Measurements from ENCODE around the gene SACS. TPM values are rescaled to one million over a fixed set of nuclear protein-coding genes. Genes with fewer than 3 reads are reported as not detected.
A peak's percentile ranks its signal among the peaks of the same experiment; 100 is the strongest.

SACS gene
- 32.6 TPM for total RNA-seq

GRCh38 chr13:23433171-23434153, at the start of gene SACS:
Gene SACS, minus strand, starts transcription at chr13:23433702. Its CDS starts 22,463 bp downstream, at chr13:23411239.
- DNase-seq (ENCODE audit: low read depth in 2 of 3, low spot score in 2 of 3) = peak in 1 of 3 donors; percentile 9

- peak in 1 of 3 donors; percentile 48 for DNase-seq (ENCODE audit: low read depth in 2 of 3, low spot score in 2 of 3)
Measured at GRCh38 chr13:23480324-23480723, 46.8 kb upstream of the SACS start.

GRCh38 chr13:23477101-23477500, 43.6 kb upstream of the SACS start:
- DNase-seq (ENCODE audit: low read depth in 2 of 3, low spot score in 2 of 3) = no peak

GRCh38 chr13:23473221-23473620, 39.7 kb upstream of the SACS start:
- no peak for DNase-seq (ENCODE audit: low read depth in 2 of 3, low spot score in 2 of 3)

- no peak for DNase-seq (ENCODE audit: low read depth in 2 of 3, low spot score in 2 of 3)
Measured at GRCh38 chr13:23472189-23472588, 38.7 kb upstream of the SACS start.

- no peak for DNase-seq (ENCODE audit: low read depth in 2 of 3, low spot score in 2 of 3)
Measured at GRCh38 chr13:23470790-23471614, 37.5 kb upstream of the SACS start.

- DNase-seq (ENCODE audit: low read depth in 2 of 3, low spot score in 2 of 3) = no peak
Measured at GRCh38 chr13:23469951-23470421, 36.5 kb upstream of the SACS start.

- no peak for DNase-seq (ENCODE audit: low read depth in 2 of 3, low spot score in 2 of 3)
Measured at GRCh38 chr13:23468811-23469210, 35.3 kb upstream of the SACS start.

- no peak for DNase-seq (ENCODE audit: low read depth in 2 of 3, low spot score in 2 of 3)
Measured at GRCh38 chr13:23467932-23468278, 34.4 kb upstream of the SACS start.

GRCh38 chr13:23467048-23467931, 33.8 kb upstream of the SACS start:
- no peak for DNase-seq (ENCODE audit: low read depth in 2 of 3, low spot score in 2 of 3)

GRCh38 chr13:23466144-23467002, 32.9 kb upstream of the SACS start:
- DNase-seq (ENCODE audit: low read depth in 2 of 3, low spot score in 2 of 3) = peak; percentile 43 to 83 (median 75)

GRCh38 chr13:23463661-23464060, 30.2 kb upstream of the SACS start:
- no peak for DNase-seq (ENCODE audit: low read depth in 2 of 3, low spot score in 2 of 3)

GRCh38 chr13:23462815-23463559, 29.5 kb upstream of the SACS start:
- DNase-seq (ENCODE audit: low read depth in 2 of 3, low spot score in 2 of 3) = no peak

GRCh38 chr13:23461544-23461943, 28.0 kb upstream of the SACS start:
- no peak for DNase-seq (ENCODE audit: low read depth in 2 of 3, low spot score in 2 of 3)

- no peak for DNase-seq (ENCODE audit: low read depth in 2 of 3, low spot score in 2 of 3)
Measured at GRCh38 chr13:23460921-23461320, 27.4 kb upstream of the SACS start.

- DNase-seq (ENCODE audit: low read depth in 2 of 3, low spot score in 2 of 3) = peak in 1 of 3 donors; percentile 78
Measured at GRCh38 chr13:23460309-23460708, 26.8 kb upstream of the SACS start.

GRCh38 chr13:23458989-23459388, 25.5 kb upstream of the SACS start:
- no peak for DNase-seq (ENCODE audit: low read depth in 2 of 3, low spot score in 2 of 3)

GRCh38 chr13:23456437-23457210, 23.1 kb upstream of the SACS start:
- no peak for DNase-seq (ENCODE audit: low read depth in 2 of 3, low spot score in 2 of 3)
